IgD-negative memory B cell (primary cell): Measurements from ENCODE around the gene TMEM141. TPM values are rescaled to one million over a fixed set of nuclear protein-coding genes. Genes with fewer than 3 reads are reported as not detected.
"Not testable (repeated sequence)": the region's sequence is repeated elsewhere in the genome, so short reads cannot be mapped to it uniquely, and the experiment has no call there.

ENCODE experiments used
- H3K27ac Mint-ChIP-seq, 3 donors: one replicate each; pipeline ENCODE4 v1.8.0; 2020 to 2022; ENCODE audit warnings: mild to moderate bottlenecking in 3 of 3, mixed read lengths in 3 of 3, moderate library complexity in 1 of 3
- H3K27me3 Mint-ChIP-seq: one replicate; pipeline ENCODE4 v1.8.0; 2021; ENCODE audit warnings: mixed read lengths
- H3K36me3 Mint-ChIP-seq: one replicate; pipeline ENCODE4 v1.8.0; 2020; ENCODE audit warnings: mild to moderate bottlenecking, mixed read lengths
- H3K4me1 Mint-ChIP-seq, 3 donors: one replicate each; pipeline ENCODE4 v1.8.0; 2020 to 2022; ENCODE audit warnings: mixed read lengths in 3 of 3, mild to moderate bottlenecking in 1 of 3
- H3K4me3 Mint-ChIP-seq, 4 donors: one replicate each; pipeline ENCODE4 v1.8.0; 2020 to 2022; ENCODE audit warnings: mild to moderate bottlenecking in 4 of 4, mixed read lengths in 4 of 4, moderate library complexity in 3 of 4
- H3K9me3 Mint-ChIP-seq, 3 donors: one replicate each; pipeline ENCODE4 v1.8.0; 2020 to 2021; ENCODE audit warnings: mixed read lengths in 3 of 3, mild to moderate bottlenecking in 1 of 3
- polyA plus RNA-seq: library from polyadenylated mRNA; unstranded; fragments of 300-500 nt; fragmentation: Illumina TruSeq; gene quantifications from one replicate; pipeline ENCODE4 v1.2.3, GENCODE V29; 2021

TMEM141 gene
- polyA plus RNA-seq, 1 donor from 2014 or later: 45.9 TPM

DNA sequence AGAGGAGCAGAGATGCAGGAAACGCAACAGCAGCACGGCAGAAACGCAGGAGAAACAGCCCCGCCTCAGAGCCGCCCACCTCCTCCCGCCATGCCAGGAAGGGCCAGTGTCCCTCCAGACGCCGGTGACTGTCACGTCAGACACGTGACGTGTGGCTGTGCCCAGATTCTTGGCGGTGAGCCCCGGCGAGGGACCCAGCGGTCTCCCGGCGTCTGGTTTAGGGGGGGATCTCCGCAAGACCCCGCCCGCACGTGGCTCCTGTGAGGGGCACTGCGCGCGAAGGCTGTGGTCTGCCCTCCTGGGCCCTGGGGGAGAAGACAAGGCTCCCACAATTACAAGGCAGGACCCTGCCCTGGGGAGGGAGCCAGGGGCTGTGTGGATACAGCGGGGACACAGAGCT is 30.7 kb upstream of the TMEM141 start:
- H3K36me3 Mint-ChIP-seq: peaks cover 2% of the 10 kb centered on the region
- H3K27ac Mint-ChIP-seq: peak overlapping the region in 1 of 3 donors; percentile 80
- H3K4me1 Mint-ChIP-seq: peaks cover 7 to 19% (median 11%) of the 10 kb centered on the region in 3 donors
- H3K4me3 Mint-ChIP-seq: peak overlapping the region in 1 of 4 donors; percentile 31
- H3K9me3 Mint-ChIP-seq: peaks cover 0 to 3% (median 0%) of the 10 kb centered on the region in 3 donors
- H3K27me3 Mint-ChIP-seq: no peaks in the 10 kb centered on the region

DNA sequence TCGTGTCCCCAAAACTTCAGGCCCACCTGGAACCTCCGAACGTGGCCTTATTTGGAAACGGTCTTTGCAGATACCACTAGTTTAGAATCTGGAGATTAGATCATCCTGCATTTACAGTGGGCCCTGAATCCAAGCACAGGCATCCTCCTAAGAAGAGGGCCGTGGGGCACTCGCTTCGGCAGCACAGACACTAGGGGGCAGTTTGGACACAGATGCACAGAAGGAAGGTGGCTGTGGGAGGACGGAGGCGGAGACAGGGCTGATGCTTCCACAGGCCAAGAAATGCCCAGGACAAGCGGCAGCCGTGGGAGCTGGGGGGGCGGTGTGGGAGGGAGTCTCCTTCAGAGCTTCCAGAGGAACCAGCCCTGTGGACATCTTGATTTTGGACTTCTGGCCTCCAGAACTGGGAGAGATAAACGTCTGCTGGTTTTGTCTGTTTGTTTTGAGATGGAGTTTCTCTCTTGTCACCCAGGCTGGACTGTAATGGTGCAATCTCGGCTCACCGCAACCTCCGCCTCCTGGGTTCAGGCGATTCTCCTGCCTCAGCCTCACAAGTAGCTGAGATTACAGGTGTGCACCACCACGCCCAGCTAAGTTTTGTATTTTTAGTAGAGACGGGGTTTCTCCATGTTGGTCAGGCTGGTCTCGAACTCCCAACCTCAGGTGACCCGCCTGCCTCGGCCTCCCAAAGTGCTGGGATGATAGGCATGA is 30.2 kb upstream of the TMEM141 start:
- not testable (repeated sequence) for H3K9me3 Mint-ChIP-seq, H3K36me3 Mint-ChIP-seq, H3K27me3 Mint-ChIP-seq
- Mint-ChIP-seq H3K4me3 (peak overlapping the region in 3 of 4 donors; percentile 31 to 70 (median 65)), H3K4me1 (peaks cover 12 to 23% (median 15%) of the 10 kb centered on the region in 3 donors), H3K27ac (peak overlapping the region in 2 of 3 donors; percentile 80 to 82)

DNA sequence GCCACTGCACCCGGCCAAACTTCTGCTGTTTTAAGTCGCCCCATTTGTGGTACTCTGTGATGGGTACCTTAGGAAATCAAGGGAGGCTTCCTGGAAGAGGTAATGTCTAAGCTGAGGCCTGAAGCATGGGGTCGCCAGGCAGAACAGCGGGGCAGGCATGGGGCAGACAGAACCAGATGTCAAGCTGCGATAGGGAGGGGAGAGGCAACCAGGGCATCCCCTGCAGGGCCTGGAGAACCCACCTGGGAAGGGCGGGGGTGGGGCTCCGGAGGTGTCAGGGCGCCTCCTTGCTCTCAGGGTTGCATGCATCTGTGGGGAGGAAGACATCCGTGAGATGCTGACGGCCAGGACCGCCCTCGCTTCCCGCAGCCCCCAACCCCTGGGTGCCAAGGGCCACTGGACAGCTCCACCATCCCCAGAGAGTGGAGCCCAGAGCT is 29.6 kb upstream of the TMEM141 start:
- no peaks in the 10 kb centered on the region for H3K27me3 Mint-ChIP-seq
- no peaks in the 10 kb centered on the region for H3K9me3 Mint-ChIP-seq
- peak overlapping the region in 2 of 3 donors; percentile 80 to 82 for H3K27ac Mint-ChIP-seq
- peaks cover 15 to 19% (median 19%) of the 10 kb centered on the region in 3 donors for H3K4me1 Mint-ChIP-seq
- no peak overlapping the region for H3K4me3 Mint-ChIP-seq
- H3K36me3 Mint-ChIP-seq: no peaks in the 10 kb centered on the region

DNA sequence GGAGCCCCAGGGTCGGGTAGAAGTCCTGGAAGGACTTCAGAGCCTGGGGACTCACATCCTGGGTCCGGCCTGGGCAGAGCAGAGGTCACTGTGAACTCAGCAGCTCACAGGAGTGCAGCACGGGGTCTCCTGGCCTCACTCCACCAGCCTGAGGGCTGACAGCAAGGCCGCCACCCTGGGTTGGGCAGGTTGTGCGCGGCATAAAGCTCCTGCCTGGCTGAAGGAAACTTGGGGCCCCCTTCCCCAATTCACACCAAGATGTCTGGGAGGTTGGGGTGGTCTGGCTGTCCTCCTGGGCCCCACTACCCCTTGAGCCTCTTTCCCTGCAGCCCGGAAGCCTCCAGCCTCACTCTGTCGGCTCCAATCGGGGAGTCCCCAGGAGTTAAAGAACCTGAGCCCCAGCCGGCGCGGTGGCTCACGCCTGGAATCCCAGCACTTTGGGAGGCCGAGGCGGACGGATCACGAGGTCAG is 28.9 kb upstream of the TMEM141 start:
- H3K9me3 Mint-ChIP-seq: no peaks in the 10 kb centered on the region
- H3K27ac Mint-ChIP-seq: no peak overlapping the region
- no peaks in the 10 kb centered on the region for H3K36me3 Mint-ChIP-seq
- peaks cover 4% of the 10 kb centered on the region for H3K27me3 Mint-ChIP-seq
- H3K4me3 Mint-ChIP-seq: no peak overlapping the region
- peaks cover 21 to 25% (median 23%) of the 10 kb centered on the region in 3 donors for H3K4me1 Mint-ChIP-seq

DNA sequence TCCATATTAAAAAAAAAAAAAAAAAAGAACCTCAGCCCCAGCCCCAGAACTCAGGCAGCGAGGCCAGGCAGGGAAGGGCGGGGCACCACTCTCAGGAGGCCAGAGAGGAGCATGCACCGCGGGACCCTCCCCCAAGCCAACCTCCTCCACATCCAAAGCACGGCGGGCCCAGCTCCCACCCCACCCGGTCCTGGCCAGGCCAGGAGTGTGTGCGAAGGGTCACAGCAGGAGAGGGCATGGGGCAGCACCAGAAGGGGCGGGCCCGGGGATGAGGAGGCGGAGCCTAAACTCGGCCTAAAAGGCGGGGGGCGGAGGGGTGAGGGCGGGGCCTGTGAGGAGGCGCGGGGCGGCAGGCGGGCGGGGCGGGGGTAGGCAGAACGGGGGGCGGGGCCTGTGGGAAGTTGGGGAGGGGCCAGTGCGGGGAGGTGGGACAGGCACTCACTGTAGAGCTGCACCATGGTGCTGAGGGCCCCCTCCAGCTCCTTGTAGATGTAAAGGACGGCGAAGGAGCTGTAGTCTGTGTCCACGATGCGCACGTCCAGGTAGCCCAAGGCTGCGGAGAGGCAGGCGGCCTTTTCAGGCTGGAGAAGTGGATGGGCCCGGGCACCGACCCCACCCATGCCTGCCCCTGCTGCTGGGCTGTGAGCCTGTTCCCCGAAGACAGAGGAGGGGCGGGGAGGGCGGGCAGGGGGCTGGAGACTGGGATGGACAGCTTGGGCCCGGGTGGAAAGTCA is 28.1 kb upstream of the TMEM141 start:
- no peak overlapping the region for H3K4me3 Mint-ChIP-seq
- H3K4me1 Mint-ChIP-seq: peaks cover 24 to 30% (median 28%) of the 10 kb centered on the region in 3 donors
- no peak overlapping the region for H3K27ac Mint-ChIP-seq
- H3K9me3 Mint-ChIP-seq: no peaks in the 10 kb centered on the region
- H3K27me3 Mint-ChIP-seq: peaks cover 7% of the 10 kb centered on the region
- no peaks in the 10 kb centered on the region for H3K36me3 Mint-ChIP-seq

DNA sequence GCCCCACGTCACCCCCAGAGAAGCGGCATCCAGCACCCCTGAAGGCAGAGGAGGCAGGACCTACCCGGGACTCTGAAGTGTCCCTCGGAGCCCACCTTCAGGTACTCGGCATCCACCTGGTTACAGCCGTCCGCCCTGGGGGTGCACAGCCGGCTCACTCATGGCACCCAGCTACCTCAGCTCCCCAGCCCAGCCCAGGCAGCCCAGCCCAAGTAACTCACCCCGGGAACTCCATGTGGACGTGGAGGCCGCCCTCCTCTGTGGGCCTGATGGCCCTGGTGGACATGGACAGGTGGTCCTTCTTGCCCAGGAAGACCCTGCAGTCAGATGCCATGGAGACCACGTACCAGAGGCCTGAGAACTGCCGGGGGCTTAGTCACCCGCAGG is 27.5 kb upstream of the TMEM141 start:
- Mint-ChIP-seq H3K4me1 (peaks cover 26 to 29% (median 29%) of the 10 kb centered on the region in 3 donors), H3K9me3 (no peaks in the 10 kb centered on the region), H3K27me3 (peaks cover 8% of the 10 kb centered on the region), H3K4me3 (no peak overlapping the region), H3K27ac (peak overlapping the region in 1 of 3 donors; percentile 9), H3K36me3 (no peaks in the 10 kb centered on the region)

DNA sequence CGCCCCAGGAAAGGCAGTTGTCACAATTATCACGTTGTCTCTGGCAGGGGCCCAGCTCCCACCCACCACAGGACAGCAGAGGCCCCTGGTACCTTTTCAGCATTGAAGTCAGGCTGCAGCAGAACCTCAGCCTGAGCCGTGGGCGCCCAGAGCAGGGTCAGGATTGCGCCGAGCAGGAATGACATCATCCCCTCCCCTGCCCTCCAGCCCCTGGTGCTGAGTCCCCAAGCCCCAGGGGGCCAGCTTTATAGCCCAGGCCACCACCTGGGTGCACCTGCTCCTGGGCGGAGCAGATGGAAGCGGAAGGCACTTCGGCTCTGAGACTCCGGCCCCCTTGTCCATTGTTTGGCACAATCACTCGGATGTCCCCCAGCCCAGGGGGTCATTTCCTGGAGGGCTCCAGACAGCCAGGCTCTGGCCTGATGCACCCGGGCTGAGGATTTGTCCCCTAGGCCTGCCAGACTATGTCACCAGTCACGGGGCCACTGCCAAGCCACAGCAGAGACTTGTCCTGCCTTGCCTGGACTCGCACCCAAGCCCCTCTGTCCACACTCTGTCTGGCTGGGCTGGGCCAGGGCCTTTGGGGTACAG is 26.7 kb upstream of the TMEM141 start, which contains the start of gene LCN15:
Gene LCN15, minus strand, starts transcription at position 218 of the 591 bp plus-strand sequence. Its CDS starts 30 bp downstream, at position 188.
- H3K4me1 Mint-ChIP-seq: peaks cover 26 to 29% (median 29%) of the 10 kb centered on the region in 3 donors
- H3K9me3 Mint-ChIP-seq: no peaks in the 10 kb centered on the region
- H3K27ac Mint-ChIP-seq: peak within 1 kb of the TSS in 2 of 3 donors; percentile 90 to 100
- peaks cover 8% of the 10 kb centered on the region for H3K27me3 Mint-ChIP-seq
- peak within 1 kb of the TSS in 1 of 4 donors; percentile 85 for H3K4me3 Mint-ChIP-seq
- H3K36me3 Mint-ChIP-seq: no peaks in the 10 kb centered on the region

DNA sequence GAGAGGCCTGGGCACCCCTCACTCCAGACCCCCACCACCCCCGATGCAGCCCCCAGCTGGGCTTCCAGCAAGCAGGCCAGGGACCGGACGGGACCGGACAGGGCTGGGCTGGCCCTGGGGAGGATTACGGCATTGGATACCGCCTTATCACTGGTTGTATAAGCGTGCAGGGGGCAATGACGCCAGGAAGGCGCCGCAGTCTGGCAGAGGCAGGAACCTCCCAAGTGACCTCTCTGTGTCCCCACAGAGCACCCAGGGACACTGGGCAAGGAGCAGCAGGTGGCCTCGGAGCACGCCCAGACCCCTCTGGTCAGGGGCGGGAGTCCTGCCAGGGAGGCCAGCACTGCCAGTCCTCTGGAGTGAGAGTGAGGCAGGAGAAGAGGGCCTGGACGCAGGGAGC is 26.1 kb upstream of the TMEM141 start:
- H3K4me1 Mint-ChIP-seq: peaks cover 26 to 28% (median 26%) of the 10 kb centered on the region in 3 donors

DNA sequence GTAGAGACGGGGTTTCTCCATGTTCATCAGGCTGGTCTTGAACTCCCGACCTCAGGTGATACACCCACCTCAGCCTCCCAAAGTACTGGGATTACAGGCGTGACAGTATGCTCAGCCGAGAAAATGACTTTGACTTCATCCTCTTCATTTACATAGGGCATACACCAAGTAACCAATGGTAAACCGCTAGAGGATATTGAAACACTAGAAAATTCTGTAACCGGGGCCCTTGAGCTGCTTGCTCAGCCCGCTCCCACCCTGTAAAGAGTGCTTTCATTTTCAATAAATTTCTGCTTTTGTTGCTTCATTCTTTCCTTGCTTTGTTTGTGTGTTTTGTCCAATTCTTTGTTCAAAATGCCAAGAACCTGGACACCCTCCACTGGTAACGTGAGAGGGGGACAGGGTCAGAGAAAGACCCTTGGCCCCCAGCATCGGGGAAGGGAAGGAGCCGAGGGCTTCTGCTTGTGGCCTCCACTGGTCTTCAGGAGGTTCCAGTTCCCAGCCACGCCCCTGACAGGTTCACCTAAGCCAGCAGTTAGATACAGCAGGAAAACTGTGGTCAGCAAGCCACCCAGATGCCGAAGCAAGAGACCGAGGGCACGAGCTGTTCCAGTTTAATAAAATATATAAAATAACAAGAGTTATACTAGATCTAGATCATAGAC is 25.3 kb upstream of the TMEM141 start:
- H3K4me3 Mint-ChIP-seq: peak overlapping the region; percentile 73 to 87 (median 86)
- H3K27me3 Mint-ChIP-seq, H3K9me3 Mint-ChIP-seq, H3K36me3 Mint-ChIP-seq: not testable (repeated sequence)
- H3K4me1 Mint-ChIP-seq: peaks cover 22 to 25% (median 24%) of the 10 kb centered on the region in 3 donors
- H3K27ac Mint-ChIP-seq: peak overlapping the region; percentile 90 to 100 (median 93)

More for the DNA sequence above, 26.1 kb upstream of the TMEM141 start:
- Mint-ChIP-seq H3K36me3 (no peaks in the 10 kb centered on the region), H3K4me3 (no peak overlapping the region), H3K27ac (peak overlapping the region in 2 of 3 donors; percentile 90 to 100), H3K27me3 (peaks cover 8% of the 10 kb centered on the region), H3K9me3 (no peaks in the 10 kb centered on the region)

DNA sequence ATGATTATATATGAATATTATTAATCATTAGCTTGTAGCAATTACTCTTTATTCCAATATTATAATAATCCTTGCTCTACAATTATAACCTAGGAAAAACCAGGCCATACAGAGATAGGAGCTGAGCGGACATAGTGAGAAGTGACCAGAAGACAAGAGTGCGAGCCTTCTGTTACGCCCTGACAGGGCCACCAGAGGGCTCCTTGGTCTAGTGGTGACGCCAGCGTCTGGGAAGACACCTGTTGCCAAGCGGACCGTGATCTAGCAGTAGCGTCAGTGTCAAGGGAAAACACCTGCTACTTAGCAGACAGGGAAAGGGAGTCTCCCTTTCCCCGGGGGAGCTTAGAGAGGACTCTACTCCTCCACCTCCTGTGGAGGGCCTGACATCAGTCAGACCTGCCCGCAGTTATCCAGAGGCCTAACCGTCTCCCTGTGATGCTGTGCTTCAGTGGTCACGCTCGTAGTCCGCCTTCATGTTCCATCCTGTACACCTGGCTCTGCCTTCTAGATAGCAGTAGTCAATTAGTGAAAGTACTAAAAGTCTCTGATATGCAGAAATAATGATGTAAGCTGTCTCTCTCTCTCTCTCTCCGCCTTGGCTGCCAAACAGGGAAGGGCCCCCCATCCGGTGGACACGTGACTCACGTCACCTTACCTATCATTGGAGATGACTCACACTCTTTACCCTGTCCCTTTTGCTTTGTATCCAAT is 24.6 kb upstream of the TMEM141 start:
- H3K27me3 Mint-ChIP-seq, H3K9me3 Mint-ChIP-seq, H3K36me3 Mint-ChIP-seq: not testable (repeated sequence)
- peak overlapping the region; percentile 90 to 100 (median 94) for H3K27ac Mint-ChIP-seq
- H3K4me3 Mint-ChIP-seq: peak overlapping the region; percentile 66 to 87 (median 78)
- H3K4me1 Mint-ChIP-seq: peaks cover 20 to 24% (median 23%) of the 10 kb centered on the region in 3 donors

DNA sequence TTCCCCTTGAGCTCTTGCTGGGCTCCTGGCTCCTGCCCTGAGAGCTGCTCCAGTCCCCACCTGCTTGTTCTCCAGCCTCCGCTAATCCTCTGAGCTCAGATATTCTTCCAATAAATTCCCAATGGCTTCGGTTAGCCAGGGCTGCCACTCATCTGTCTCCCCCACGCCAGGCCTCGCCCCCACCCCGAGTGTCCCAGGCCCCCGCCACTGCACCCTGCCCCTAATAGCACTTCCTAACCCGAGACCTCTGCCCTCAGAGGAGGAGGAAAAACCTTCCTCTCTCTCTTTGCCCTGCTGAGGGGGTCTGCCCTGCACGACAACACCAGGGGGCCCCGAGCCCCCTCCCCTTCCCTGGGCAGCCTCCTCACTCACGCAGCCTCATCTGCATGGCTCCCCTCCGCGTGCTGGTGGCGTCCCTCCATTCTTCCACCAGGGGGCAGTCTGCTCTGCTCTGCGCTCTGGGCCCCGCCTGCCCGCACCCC is 21.4 kb upstream of the TMEM141 start:
- peaks cover 0 to 3% (median 2%) of the 10 kb centered on the region in 3 donors for H3K9me3 Mint-ChIP-seq
- no peak overlapping the region for H3K27ac Mint-ChIP-seq
- peaks cover 5% of the 10 kb centered on the region for H3K36me3 Mint-ChIP-seq
- peaks cover 11% of the 10 kb centered on the region for H3K27me3 Mint-ChIP-seq
- no peak overlapping the region for H3K4me3 Mint-ChIP-seq
- peaks cover 20 to 29% (median 28%) of the 10 kb centered on the region in 3 donors for H3K4me1 Mint-ChIP-seq

DNA sequence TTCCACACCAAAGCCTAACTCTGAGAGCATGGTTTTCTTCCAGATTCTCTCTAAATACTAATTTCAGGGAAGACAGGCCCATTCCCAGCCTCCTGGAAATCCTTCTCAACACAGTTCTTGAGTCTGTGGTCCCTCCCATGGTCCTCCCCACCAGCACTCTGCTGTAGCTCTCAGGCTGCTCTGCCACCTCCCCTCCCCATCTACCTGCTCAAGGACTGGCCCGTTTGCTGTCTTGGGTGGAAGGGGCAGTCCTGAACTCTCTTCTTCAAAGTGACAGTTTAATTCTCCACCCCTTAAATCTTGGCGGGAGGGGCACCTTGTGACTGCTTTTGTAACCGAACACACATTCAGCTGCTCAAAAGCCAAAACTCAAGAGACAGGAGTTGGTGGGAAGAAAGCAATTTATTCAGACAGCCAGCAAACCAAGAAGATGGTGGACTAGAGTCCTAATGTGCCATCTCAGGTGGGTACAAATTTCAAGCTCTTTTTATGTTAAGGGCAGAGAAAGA is 19.2 kb upstream of the TMEM141 start:
- Mint-ChIP-seq H3K27me3 (peaks cover 10% of the 10 kb centered on the region), H3K4me1 (peaks cover 7 to 18% (median 15%) of the 10 kb centered on the region in 3 donors)

DNA sequence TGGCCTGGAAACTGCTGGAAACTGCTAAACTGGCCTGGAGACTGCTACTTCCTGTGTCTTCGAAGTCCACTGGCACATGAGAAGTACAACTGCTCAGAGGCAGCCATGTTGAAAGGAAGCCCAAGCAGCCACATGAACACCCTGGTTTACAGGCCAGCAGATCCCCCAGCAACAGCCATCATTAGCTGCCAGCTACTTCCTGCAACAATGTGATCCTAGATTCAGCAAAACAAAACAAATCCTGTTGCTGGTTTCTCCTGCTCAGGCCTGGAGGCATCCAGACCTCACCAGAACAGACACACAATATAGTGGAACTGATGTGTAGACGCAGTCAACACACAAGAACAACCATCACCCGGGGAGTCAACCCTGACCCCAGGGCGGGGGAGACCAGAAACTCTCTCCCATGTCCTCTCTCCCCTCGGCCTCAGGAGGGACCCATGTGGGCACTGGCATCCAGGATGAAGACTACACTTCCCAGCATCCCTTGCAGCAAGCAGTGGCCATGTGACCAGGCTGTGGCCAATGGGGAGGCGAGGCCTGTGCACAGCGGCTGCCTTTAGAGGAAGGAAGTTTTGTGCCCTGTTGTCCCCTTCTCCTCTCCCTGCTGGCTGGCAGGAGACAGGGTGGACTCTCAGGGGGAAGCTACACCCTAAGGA is 17.6 kb upstream of the TMEM141 start:
- peaks cover 3% of the 10 kb centered on the region for H3K27me3 Mint-ChIP-seq
- peak overlapping the region in 2 of 3 donors; percentile 10 to 73 for H3K27ac Mint-ChIP-seq
- no peak overlapping the region for H3K4me3 Mint-ChIP-seq
- H3K4me1 Mint-ChIP-seq: peaks cover 0 to 11% (median 7%) of the 10 kb centered on the region in 3 donors
- H3K9me3 Mint-ChIP-seq: peaks cover 0 to 3% (median 2%) of the 10 kb centered on the region in 3 donors
- peaks cover 7% of the 10 kb centered on the region for H3K36me3 Mint-ChIP-seq

More for the DNA sequence above, 19.2 kb upstream of the TMEM141 start:
- Mint-ChIP-seq H3K4me3 (no peak overlapping the region), H3K27ac (no peak overlapping the region), H3K36me3 (peaks cover 5% of the 10 kb centered on the region), H3K9me3 (peaks cover 0 to 3% (median 2%) of the 10 kb centered on the region in 3 donors)
